HK-2 (cell line): ENCODE data around the gene VSTM2L.
"Not testable (repeated sequence)": the region's sequence is repeated elsewhere in the genome, so short reads cannot be mapped to it uniquely, and the experiment has no call there.

Experiments
- DNase-seq: peaks from one replicate; pipeline ENCODE4 v3.0.0-alpha.2; 2018; ENCODE audit not compliant: unreplicated experiment

The VSTM2L gene, protein sequence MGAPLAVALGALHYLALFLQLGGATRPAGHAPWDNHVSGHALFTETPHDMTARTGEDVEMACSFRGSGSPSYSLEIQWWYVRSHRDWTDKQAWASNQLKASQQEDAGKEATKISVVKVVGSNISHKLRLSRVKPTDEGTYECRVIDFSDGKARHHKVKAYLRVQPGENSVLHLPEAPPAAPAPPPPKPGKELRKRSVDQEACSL

DNA sequence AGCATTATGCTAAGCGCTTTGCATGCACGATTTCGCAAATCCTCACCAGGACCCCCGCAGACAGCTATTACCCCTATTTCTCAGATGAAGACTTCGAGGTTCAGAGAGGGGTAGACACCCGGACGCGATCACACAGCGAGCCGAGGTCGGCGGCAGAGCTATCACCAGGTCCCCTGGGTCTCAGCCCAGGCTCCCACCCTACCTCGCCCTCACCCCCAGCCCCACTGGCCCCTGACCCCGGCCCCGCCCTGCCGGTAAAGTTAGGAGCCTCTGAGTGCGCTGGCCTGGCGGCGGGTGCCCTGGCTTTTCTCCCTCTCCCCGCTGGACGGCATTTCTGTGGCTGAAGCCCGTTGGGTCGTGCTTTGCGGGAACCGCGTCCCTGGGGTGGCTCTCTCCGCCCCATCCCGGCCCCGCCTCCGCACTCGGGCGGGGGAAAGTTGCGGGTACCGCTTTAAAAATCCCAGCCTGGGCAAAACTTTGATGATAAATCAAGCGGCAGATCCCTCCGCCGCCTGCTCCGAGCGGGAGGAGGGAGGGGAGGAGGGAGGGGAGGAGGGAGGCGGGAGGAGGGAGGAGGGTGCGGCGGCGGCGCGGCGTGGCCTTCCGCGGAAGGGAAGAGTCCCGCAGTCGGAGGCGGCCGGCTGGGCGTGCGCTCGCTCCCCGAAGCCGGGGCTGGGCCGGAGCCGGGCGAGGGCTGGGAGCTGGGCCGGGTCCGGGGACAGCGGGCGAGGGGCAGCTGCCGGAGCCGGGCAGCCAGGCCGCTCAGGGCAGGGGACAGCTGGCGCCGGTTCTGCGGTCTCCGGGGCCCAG lies at the start of gene VSTM2L:
Gene VSTM2L (plus strand): TSS at position 624 of the 810 bp plus-strand sequence. CDS start 224 bp downstream, outside the sequence.
- DNase-seq = peak; percentile 38

DNA sequence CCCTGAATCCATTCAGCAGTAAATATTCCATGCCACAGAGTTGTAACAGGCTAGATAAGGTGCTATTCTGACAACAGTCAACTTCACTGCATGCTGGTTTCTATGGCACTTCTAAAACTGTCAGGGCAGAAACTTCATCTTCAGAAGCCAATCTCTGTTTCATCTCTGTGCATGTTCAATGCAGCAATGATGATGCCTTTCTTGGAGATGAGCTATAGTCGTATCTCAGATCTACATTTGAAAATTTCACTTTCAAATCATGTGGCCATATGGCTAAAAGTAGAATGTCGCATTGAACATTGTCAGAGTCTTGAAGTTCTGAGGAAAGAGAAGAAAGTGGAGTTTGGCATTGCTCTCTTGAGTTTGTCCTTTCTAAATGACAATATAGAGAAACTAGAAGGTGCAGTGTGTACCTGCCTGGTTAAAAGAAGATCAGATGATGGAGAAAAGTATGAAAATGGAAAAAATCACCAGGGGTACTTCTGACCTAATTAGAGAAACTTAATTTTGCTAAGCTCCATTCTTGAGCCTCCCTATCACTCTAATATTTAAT lies 49.0 kb upstream of the VSTM2L start:
- no peak for DNase-seq

DNA sequence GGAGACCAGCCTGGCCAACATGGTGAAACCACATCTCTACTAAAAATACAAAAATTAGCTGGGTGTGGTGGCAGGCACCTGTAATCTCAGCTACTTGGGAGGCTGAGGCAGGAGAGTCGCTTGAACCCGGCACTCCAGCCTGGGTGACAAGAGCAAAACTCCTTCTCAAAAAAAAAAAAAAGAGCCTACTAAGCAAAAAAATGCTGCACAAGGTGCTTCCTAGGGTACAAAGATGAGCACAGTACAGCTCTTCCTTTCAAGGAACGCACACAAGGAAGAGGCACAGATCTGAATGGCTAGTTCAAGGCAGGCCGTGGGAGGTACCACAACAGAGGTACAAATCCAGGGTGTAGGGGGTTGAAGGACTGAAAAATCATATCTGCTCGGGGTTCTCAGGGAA lies 46.9 kb upstream of the VSTM2L start:
- not testable (repeated sequence) for DNase-seq

DNA sequence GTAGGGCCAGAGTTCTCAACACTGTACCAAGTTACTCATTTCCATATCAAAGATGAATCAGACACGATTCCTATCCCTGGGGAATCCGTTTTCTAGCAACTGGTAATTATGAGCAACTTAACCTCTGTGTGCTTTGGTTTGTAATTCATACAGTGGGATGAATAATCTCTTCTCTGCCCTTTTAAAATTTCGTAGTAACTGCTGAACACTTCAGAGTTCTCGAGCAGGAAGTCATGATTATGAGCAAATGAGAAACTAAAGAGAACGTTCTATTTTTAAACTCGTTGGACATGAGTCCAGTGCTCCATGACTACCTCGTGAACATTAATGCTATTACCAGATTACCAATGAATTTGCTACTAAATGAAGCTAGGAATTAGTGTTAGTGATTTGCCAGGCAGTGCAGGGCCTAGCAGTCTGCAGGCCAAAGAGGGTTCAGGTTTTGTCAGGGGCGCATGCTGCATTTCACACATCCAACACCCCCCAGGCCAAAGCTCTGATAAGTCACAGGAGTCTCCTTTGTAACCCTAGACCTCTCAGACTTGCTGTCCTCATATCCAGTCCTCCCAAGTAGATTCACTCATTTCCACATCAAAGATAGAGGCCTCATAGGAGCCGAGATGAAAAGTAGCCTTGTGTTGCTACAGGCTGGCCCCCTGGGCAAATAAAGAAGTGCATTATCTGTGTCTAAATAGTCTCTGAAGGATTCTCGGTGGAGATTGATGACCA lies 45.8 kb upstream of the VSTM2L start:
- no peak for DNase-seq

DNA sequence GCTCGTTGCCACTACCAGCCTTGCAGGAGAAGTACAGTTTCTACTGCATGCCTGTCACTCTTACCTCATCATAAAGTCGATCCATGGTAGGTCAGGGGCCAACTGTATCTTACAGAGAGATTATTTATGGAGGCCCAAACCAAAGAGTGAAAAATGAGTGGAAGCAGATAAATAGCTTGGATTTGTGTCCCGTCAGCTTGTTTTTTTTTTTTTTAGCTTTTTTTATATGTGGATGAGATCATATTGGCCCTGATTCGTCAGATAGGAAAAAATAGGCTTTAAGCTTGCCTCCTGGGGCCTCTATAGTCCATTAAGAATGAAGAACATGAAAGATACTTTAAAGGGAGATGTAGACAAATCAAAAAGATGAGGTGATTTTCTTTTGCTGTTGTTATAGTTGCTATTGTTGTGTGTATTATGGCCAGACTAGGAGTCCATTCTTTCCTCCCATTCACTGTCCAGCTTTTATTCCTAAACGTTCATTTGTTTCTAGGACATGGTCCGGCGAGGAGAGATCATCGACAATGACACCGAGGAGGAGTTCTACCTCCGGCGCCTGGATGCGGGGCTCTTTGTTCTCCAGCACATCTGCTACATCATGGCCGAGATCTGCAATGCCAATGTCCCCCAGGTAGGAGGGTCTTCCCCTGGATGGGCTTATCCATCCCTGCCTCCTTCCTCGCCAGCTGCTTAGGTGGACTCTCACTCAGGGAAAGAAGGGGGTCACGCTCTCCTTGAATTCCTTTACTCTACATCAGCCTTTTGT lies 43.3 kb upstream of the VSTM2L start:
- DNase-seq = no peak

DNA sequence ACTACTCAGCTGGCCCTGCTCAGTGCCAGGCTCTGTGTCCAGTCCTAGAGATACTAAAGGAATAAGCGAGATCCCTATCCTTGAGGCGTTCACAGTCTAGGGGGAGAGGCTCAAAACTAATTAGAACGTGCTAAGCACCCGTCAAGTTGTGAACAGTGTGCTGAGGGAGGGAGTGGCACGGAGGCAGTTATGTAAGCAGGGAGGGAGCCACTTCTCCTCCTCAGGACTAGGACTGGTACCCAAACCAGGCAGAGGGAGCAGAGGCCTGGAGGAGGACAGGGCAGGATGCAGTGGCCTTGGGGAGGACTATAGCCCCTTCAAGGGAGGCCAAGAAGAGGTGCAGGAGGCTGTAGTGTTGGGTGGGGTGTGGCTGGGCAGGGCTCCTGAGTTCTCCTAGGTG lies 39.6 kb upstream of the VSTM2L start:
- DNase-seq = no peak

DNA sequence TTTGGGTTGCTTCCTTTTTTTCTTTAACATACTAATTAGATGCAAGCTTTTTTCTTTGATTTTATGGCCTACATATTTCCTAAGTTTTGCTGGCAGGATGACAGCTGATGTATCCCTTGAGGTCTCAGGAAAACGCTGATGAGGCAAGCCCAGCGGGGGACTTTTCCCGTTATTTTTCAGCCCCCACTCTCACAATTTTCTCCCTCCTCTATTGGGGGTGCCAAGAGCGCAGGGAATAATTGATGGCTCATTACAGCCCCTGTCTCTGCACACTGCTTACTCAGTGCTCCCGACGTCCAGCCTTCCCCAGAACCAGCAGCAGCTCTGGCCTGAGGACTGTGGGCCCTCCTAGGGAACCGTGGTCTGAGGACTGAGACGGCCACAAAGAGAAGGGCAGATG lies 38.6 kb upstream of the VSTM2L start:
- no peak for DNase-seq

DNA sequence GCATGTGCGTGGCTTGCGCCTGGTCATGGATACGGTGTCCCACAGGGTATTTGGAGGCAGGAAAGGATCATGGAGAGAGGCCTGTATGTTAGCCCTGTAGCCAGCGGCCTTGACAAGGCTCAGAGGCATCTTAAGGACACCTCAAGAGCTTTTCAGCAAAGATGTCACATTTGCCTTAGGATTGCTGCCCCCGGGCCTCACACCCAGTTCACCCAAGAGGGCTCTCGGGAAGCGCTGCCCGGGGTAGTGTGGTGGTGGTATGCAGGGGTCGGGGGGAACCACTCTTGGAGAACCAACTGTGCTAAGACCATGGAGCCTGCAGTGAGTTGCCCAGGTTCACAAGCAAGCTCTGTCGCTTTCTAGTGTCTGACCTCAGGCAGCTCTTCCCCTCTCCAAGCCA lies 36.9 kb upstream of the VSTM2L start:
- no peak for DNase-seq

DNA sequence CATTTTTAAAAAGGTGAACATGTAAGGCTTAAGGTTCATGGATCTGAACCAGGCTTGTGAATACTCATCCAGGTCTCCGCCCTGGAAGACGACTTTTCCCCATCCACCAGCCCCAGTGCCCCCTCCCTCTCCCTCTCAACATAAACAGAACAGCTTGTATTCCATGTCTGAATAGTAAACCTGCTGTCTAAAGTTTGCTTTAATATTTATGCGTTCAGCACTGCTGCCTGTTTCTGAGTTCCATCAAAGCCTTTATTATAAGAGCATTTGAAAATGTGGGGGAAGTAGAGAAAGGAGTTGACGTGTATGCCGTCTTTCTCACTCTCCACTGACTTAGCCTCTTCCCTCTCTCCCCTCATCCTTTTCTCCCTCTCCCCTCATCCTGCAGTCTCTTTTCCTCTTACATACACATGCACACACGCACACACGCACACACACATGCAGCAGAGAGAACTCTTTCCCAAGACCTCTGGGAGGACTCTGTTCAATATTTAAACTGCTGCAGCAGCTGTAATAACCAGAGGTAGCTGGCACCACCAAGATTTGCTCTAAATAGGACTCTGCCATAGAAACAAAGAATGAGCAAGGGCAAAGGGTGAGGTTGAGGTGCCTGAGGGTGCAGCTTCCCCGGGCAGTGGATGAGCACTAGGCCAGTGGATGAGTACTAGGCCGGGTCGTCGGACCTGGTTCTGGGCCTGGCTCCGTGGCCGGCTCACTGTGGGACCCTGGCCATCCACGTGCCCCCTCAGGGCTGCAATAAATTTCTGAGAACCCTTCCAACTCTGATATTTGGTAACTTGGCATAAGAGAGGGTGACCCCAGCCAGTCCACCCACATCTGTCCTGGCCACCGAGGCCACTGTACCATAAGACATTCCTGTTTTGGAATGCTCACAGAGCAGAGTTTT lies 35.4 kb upstream of the VSTM2L start:
- DNase-seq = no peak

DNA sequence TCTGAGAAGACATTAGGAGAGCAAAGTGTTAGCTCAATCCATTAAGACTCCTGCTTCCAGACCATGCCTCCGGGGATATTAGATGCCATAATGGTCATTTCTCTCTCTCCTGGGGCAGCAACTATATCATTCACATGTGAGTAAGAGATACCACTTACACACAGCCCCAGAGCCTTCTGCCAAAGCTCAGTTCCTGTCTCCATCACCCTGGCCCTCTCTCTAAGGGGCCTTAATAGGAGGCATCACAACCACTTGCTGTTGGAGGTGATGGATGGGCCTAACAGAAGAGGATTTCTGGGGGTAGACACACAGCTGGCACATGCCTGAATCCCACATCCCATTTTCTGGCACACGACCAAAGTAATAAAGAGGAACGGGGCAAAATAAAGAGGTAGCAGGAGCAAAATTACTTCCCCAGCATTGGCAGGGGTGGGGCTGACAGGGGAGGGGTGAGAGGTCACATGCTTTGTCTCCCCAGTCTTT lies 34.0 kb upstream of the VSTM2L start:
- DNase-seq = no peak

DNA sequence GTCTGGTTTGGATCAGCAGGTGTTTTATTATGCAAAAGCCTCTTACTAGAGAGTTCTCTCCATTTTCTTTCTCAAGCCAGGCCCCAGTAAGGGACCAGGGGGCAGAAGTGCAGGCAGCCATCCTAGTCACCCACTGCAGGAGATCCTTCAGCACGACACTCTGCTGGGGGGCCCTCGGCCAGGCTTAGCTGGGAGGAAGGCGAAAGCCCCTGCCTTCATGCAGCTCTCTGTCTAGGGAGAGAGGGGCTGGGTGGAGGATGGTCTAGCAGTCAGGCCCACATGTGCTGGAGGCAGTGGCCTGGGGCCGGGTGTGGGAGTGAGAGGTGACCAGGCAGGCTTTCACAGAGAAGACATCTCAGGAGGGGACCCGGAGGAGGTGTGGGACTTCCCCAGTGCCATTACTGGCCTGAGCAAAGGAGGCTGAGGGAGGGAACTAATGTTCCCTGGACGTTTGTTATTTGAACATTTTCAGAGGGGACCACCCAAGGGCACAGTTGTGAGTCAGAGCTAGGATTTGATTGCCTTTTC lies 33.5 kb upstream of the VSTM2L start:
- DNase-seq = no peak

DNA sequence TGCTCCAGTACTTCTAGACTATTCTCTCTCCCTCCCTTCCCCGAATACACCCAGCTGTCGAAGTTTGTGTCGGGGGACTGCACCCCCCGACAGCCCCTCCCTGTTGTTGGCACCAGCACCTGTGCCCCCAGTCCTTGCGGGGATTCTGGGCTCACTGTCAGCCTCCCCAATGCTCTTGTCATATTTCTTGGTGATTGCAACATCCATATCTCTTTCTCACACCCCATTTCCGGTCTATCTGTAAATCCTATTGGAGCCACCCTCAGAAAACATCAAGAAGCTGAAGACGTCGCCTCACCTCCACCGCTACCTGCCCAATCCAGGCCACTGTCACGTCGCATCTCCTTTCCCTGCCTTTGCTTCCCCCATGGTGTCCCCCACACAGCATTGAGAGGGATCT lies 32.6 kb upstream of the VSTM2L start:
- DNase-seq = no peak

DNA sequence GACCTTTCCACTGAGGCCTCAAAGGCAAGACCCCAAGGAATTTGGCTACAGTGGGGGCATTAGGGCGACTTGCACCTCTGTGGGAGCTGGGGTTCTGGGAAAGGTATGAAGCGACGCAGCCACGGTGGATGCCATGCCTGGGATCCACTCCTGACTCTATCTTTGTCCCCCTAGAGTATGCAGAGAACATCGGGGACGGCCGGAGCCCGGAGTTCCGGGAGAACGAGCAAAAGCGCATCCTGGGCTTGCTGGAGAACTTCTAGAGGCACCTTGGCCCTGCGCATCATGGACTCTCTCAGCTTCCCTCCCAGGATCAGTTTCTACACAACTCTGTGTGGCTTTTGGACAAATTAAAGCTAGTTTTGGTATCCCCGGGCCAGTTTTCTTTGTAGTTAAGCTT lies 31.2 kb upstream of the VSTM2L start:
- no peak for DNase-seq

DNA sequence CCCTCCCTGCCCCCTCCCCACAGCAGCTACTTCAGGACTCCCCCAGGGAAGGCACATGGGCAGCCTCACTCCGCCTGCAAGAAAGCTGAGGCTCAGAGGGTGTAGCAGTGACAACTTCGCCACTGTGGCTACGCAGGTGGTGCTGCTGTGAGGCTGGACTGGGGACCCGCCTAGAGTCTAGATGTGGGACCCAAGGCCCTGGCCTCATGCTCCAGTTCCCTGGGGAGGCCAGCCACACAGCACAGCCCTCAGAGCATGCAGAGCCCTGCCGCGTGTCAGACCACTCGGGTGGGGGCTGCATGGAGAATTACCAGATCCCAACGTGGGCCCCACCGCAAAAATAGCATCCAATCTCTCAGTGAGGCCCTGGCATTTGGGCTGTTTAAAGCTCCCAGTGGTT lies 30.8 kb upstream of the VSTM2L start:
- no peak for DNase-seq

DNA sequence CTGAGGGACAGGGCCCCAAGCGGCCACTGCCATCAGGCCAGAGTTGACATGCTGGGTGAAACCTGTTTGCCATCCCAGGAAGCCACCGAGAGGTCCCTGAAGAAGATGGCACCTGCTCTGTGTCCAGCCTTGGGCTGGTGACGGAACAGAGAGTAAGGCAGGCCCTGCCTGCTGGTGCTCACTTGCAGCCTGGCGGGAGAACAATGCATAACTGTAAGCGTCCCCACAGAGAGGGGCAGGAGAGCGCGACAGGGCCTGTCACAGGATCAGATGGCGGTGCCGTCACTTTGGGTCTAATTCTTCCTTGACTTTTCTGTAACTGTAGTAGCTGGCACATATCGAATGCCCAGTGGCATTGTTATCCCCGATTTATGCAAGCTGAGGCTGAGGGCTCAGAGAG lies 29.0 kb upstream of the VSTM2L start:
- DNase-seq = no peak

DNA sequence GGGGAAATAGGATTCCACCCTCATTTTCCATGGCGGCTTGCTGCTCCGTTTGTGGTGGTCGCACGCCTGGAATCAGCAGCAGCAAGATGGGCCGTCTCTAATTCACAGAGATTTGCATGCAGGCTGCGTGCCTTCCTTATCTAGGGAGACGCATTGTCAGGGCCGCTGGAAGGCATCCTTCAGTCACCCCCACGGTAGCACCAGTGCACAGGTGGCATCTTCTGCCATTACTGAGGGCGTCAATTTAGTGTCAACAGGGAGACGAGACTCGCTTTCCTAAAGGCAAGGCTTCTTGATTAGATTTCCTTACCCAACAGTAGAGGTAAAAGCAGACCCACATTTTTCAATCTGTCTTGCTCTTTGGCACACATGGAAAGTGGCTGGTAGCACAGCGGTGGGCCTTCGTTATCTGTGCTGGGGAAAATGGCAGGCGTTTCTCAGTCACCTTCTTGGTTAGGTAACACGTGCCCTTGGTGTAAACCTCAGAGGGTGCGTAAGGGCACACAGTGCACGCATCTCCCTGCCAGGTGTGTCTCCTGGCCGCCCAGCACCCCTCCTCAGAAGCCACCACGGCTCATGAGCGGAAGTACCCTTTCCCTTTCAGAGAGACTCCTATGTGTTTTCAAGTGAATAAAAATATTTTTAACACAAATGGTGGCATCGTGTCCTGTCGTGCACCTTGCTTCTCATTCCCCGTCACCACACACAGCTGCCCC lies 27.3 kb upstream of the VSTM2L start:
- DNase-seq = no peak

DNA sequence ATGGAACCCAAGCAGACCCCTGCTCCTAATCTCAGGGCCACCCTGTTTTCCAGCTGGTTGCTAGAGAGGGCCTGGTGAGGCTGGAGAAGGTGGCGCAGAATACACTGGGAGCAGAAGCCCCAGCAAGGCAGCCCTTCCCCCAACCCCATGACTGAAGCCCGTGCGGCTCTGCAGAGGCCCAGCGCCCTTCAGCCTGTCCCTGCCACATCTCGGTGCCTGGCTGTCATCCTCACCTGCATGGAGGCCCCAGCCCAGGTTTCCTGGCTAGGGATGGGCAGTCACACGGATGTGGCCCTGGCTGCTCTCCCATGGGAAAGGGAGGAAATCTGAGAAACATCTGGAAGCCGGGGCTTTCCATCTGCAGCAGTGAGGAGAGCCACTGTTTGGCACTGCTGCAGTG lies 26.1 kb upstream of the VSTM2L start:
- no peak for DNase-seq

DNA sequence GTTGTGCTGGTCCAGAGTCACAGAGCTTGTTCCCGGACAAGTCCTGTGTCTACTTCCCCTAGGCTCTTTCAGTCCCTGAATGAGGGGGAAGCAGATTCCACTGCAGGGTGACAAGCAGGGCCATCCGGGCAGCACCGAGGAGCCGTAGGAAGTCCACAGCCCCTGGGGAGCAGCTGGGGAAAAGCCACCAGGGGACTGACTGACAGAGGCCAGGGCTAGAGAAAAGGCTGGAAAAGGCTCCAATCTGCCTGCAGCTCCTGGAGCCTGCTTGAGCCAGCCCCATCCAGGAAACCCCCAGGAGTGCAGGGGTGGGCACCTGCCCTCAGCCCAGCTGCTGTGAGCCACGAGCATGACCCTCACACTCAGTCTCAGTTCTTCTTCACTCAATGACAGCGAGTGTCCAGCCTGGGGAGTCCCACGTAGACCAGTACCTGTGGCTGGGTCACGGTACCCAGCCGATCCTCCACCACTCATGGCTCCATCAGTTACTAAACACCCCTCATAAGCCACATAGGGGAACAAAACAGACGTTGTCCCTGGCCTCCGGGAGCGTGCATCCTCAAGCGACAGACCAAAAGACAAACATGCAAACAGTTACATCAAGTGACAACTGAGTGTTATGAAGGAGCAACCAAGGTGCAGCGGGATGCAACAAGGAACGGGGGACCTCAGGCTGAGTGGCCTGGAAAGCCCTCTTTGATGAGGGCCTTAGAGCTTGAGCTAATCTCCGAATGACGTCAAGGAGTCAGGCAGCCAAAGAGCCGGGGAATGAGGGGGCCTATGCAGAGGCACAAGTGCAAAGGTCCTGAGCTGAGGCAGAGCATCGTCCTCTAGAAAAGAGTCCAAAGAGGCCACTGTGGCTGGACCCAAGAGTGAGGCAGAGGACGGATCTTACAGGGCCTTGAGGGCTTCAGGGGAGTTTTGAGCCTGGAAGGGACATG lies 24.8 kb upstream of the VSTM2L start:
- DNase-seq = no peak
